HepG2 (cell line): ENCODE measurements around the gene MEX3A. TPM values are rescaled to one million over a fixed set of nuclear protein-coding genes. Genes with fewer than 3 reads are reported as not detected.
A peak's percentile ranks its signal among the peaks of the same experiment; 100 is the strongest.

Source experiments
- BCL6 ChIP-seq: IDR thresholded peaks from 2 replicates; pipeline ENCODE4 v1.6.1; 2016; ENCODE audit warnings: missing genetic modification reagents, missing compliant biosample characterization
- DMAP1 ChIP-seq: IDR thresholded peaks from 2 replicates; pipeline ENCODE4 v1.6.1; 2016
- FLYWCH1 ChIP-seq: sonication (generic); formaldehyde crosslinking; IDR thresholded peaks from 2 replicates; pipeline ENCODE4 v1.8.1; 2023; ENCODE audit warnings: mild to moderate bottlenecking, missing genetic modification reagents
- MAX ChIP-seq: IDR thresholded peaks from 2 replicates; pipeline ENCODE4 v1.6.1; 2012; ENCODE audit warnings: inconsistent platforms
- MED8 ChIP-seq: sonication (generic); formaldehyde crosslinking; IDR thresholded peaks from 2 replicates; pipeline ENCODE4 v1.8.1; 2023; ENCODE audit warnings: mild to moderate bottlenecking, missing genetic modification reagents; ENCODE audit not compliant: insufficient replicate concordance
- NFIC ChIP-seq: IDR thresholded peaks from 2 replicates; pipeline ENCODE4 v1.6.1; 2012; ENCODE audit warnings: mild to moderate bottlenecking, low read length, inconsistent platforms
- NFYB ChIP-seq: sonication (generic); formaldehyde crosslinking; IDR thresholded peaks from 2 replicates; pipeline ENCODE4 v1.4.0; 2020; ENCODE audit warnings: missing genetic modification reagents
- NONO ChIP-seq, 2 experiments: fragments of 450-650 bp in 1 of 2; sonication (generic) in 1 of 2; formaldehyde crosslinking in 1 of 2; IDR thresholded peaks in 1 of 2; conservative IDR thresholded peaks in 1 of 2; 2 replicates each; pipeline versions ENCODE4 v1.6.1 to v1.8.0; 2017 to 2022; ENCODE audit warnings: mild to moderate bottlenecking in 1 of 2, missing genetic modification reagents in 1 of 2, moderate library complexity in 1 of 2
- PREB ChIP-seq: sonication (generic); formaldehyde crosslinking; IDR thresholded peaks from 2 replicates; pipeline ENCODE4 v1.4.0; 2020; ENCODE audit warnings: missing genetic modification reagents
- RELA ChIP-seq: sonication (generic); formaldehyde crosslinking; IDR thresholded peaks from 2 replicates; pipeline ENCODE4 v1.4.0; 2020; ENCODE audit warnings: missing genetic modification reagents
- RFXAP ChIP-seq: sonication (generic); formaldehyde crosslinking; IDR thresholded peaks from 2 replicates; pipeline ENCODE4 v1.4.0; 2020; ENCODE audit warnings: missing genetic modification reagents, borderline replicate concordance
- TEAD2 ChIP-seq: sonication (generic); formaldehyde crosslinking; IDR thresholded peaks from 2 replicates; pipeline ENCODE4 v1.9.0; 2021; ENCODE audit warnings: missing genetic modification reagents
- THAP11 ChIP-seq: IDR thresholded peaks from 2 replicates; pipeline ENCODE4 v1.6.1; 2016; ENCODE audit warnings: missing biosample characterization, missing genetic modification reagents
- THAP7 ChIP-seq: sonication (generic); formaldehyde crosslinking; IDR thresholded peaks from 2 replicates; pipeline ENCODE4 v1.8.1; 2023; ENCODE audit warnings: mild to moderate bottlenecking, missing genetic modification reagents
- TMF1 ChIP-seq: sonication (generic); formaldehyde crosslinking; IDR thresholded peaks from 2 replicates; pipeline ENCODE4 v1.8.1; 2022; ENCODE audit warnings: low read depth, missing genetic modification reagents
- ZBTB7A ChIP-seq: sonication (generic); formaldehyde crosslinking; IDR thresholded peaks from 2 replicates; pipeline ENCODE4 v1.8.0; 2022; ENCODE audit warnings: mild to moderate bottlenecking, missing genetic modification reagents
- ZFP36 ChIP-seq: fragments of 150-350 bp; IDR thresholded peaks from 2 replicates; pipeline ENCODE4 v1.6.1; 2018; ENCODE audit warnings: borderline replicate concordance, low read length, low read depth; ENCODE audit not compliant: partially characterized antibody
- ZKSCAN1 ChIP-seq: fragments of 150-350 bp; IDR thresholded peaks from 2 replicates; pipeline ENCODE4 v1.6.1; 2014; ENCODE audit warnings: low read length
- ZNF121 ChIP-seq: sonication (generic); formaldehyde crosslinking; IDR thresholded peaks from 2 replicates; pipeline ENCODE4 v1.5.0; 2020; ENCODE audit warnings: mild to moderate bottlenecking, missing genetic modification reagents
- ZNF142 ChIP-seq: sonication (generic); formaldehyde crosslinking; IDR thresholded peaks from 2 replicates; pipeline ENCODE4 v1.4.0; 2020; ENCODE audit warnings: missing genetic modification reagents
- ZNF570 ChIP-seq: sonication (generic); formaldehyde crosslinking; IDR thresholded peaks from 2 replicates; pipeline ENCODE4 v1.4.0; 2020; ENCODE audit warnings: mild to moderate bottlenecking, missing genetic modification reagents, borderline replicate concordance
- ZNF839 ChIP-seq: sonication (generic); formaldehyde crosslinking; IDR thresholded peaks from 2 replicates; pipeline ENCODE4 v1.4.0; 2020; ENCODE audit warnings: missing genetic modification reagents, mild to moderate bottlenecking, borderline replicate concordance
- ZSCAN30 ChIP-seq: sonication (generic); formaldehyde crosslinking; IDR thresholded peaks from 2 replicates; pipeline ENCODE4 v1.5.0; 2020; ENCODE audit warnings: mild to moderate bottlenecking, missing genetic modification reagents
- polyA plus RNA-seq, 8 experiments: library from polyadenylated mRNA; depleted of rRNA in 3 of 8; stranded (reverse) in 7 of 8; unstranded in 1 of 8; fragments of >200 nt; fragmentation: Illumina TruSeq in 4 of 8; extraction: Trizol in 4 of 8; gene quantifications; 2 replicates each; pipeline versions ENCODE4 v1.2.1 to v1.2.3, GENCODE V29; 2011 to 2016; ENCODE audit warnings: low read depth in 4 of 8, missing spikeins in 1 of 8, mixed read lengths in 1 of 8; ENCODE audit not compliant: insufficient read depth in 1 of 8
- total RNA-seq, 5 experiments: library from RNA; depleted of rRNA; stranded (reverse); fragments of >200 nt; fragmentation: Illumina TruSeq; extraction: Trizol; gene quantifications; 2 replicates each; pipeline ENCODE4 v1.2.3, GENCODE V29; 2016; ENCODE audit warnings: low read depth in 1 of 5

Gene MEX3A
- total and polyA plus RNA-seq, 2 of the 13 experiments (the other 11 are each of a cell fraction or from before 2014, with no cell fraction given) = 7.6 to 9.1 TPM

- no peak for TF ChIP-seq RFXAP (CRISPR knock-in tag)
- TF ChIP-seq ZKSCAN1 = no peak
- TF ChIP-seq ZNF570 (CRISPR knock-in tag) = no peak
- TF ChIP-seq ZNF839 (CRISPR knock-in tag) = no peak
- 0 out of 2 replicates have a peak, but pooled peaks have one; percentile 20 for TF ChIP-seq ZNF121 (CRISPR knock-in tag)
- no peak for TF ChIP-seq BCL6
- no peak for TF ChIP-seq NFIC
- no peak for TF ChIP-seq TEAD2
- TF ChIP-seq NONO (IDR thresholded peaks at IDR 0.05) = no peak
- 0 out of 2 replicates have a peak, but pooled peaks have one; percentile 27 for TF ChIP-seq NONO (CRISPR knock-in tag; conservative IDR thresholded peaks at IDR 0.05)
- no peak for TF ChIP-seq RELA (CRISPR knock-in tag)
- TF ChIP-seq THAP7 = no peak
- TF ChIP-seq ZBTB7A (CRISPR knock-in tag) = peak; percentile 53
- TF ChIP-seq ZSCAN30 = no peak
- TF ChIP-seq ZFP36 = no peak
- TF ChIP-seq MAX = 0 out of 2 replicates have a peak, but pooled peaks have one; percentile 37
- no peak for TF ChIP-seq ZNF142 (CRISPR knock-in tag)
- no peak for TF ChIP-seq MED8 (CRISPR knock-in tag)
- no peak for TF ChIP-seq THAP11 (CRISPR knock-in tag)
- TF ChIP-seq PREB (CRISPR knock-in tag) = no peak
- TF ChIP-seq NFYB (CRISPR knock-in tag) = no peak
- TF ChIP-seq FLYWCH1 (CRISPR knock-in tag) = no peak
- TF ChIP-seq TMF1 (CRISPR knock-in tag) = no peak
- TF ChIP-seq DMAP1 = 0 out of 2 replicates have a peak, but pooled peaks have one; percentile 6
Measured at GRCh38 chr1:156104861-156105832, 22.9 kb upstream of the MEX3A start (continued).
